Measurements from ENCODE around the gene PAM. TPM values are rescaled to one million over a fixed set of nuclear protein-coding genes. Genes with fewer than 3 reads are reported as not detected.

PAM gene
- total RNA-seq, 2 experiments from 2014 or later, result 15.1 to 16.1 TPM

- Histone ChIP-seq H3K9me3 (ENCODE audit: control insufficient read depth in 1 of 2, insufficient read depth in 1 of 2, low read length in 2 of 2) (no peaks in the 10 kb centered on the region), H3K36me3 (ENCODE audit: insufficient read depth, low read length) (no peaks in the 10 kb centered on the region), H3K4me1 (ENCODE audit: insufficient read depth, low read length) (no peaks in the 10 kb centered on the region), H3K27ac (ENCODE audit: low read depth in 1 of 2, low read length in 2 of 2) (no peak overlapping the region), H3K27me3 (ENCODE audit: control insufficient read depth in 1 of 2, insufficient read depth in 2 of 2, low read length in 2 of 2) (no peaks in the 10 kb centered on the region), H3K4me3 (ENCODE audit: low read length) (no peak overlapping the region)
- intact Hi-C loops (cut with DNase I, micrococcal nuclease), result no loop called here
- no peak overlapping the region for H3K4me3 Mint-ChIP-seq
- H3K36me3 Mint-ChIP-seq (ENCODE audit: low read depth), result no peaks in the 10 kb centered on the region
- no peaks in the 10 kb centered on the region for H3K27me3 Mint-ChIP-seq
- no peak for ATAC-seq (ENCODE audit: poor library complexity)
- no peak for DNase-seq
- TF ChIP-seq, protein P1, sequence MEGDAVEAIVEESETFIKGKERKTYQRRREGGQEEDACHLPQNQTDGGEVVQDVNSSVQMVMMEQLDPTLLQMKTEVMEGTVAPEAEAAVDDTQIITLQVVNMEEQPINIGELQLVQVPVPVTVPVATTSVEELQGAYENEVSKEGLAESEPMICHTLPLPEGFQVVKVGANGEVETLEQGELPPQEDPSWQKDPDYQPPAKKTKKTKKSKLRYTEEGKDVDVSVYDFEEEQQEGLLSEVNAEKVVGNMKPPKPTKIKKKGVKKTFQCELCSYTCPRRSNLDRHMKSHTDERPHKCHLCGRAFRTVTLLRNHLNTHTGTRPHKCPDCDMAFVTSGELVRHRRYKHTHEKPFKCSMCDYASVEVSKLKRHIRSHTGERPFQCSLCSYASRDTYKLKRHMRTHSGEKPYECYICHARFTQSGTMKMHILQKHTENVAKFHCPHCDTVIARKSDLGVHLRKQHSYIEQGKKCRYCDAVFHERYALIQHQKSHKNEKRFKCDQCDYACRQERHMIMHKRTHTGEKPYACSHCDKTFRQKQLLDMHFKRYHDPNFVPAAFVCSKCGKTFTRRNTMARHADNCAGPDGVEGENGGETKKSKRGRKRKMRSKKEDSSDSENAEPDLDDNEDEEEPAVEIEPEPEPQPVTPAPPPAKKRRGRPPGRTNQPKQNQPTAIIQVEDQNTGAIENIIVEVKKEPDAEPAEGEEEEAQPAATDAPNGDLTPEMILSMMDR (IDR thresholded peaks at IDR 0.05), result no peak
- H3K9me3 Mint-ChIP-seq, result no peaks in the 10 kb centered on the region
- peaks cover 18% of the 10 kb centered on the region for H3K4me1 Mint-ChIP-seq (ENCODE audit: low read depth)
- ChIA-PET POLR2A (no interaction called here), CTCF (no interaction called here)
- H3K27ac Mint-ChIP-seq, result no peak overlapping the region
Observed at GRCh38 chr5:102815084-102815483, 60.0 kb downstream of the PAM start.

- ChIA-PET CTCF (no interaction called here), POLR2A (no interaction called here)
- no peak for DNase-seq
- no peaks in the 10 kb centered on the region for H3K36me3 Mint-ChIP-seq (ENCODE audit: low read depth)
- H3K27ac Mint-ChIP-seq, result no peak overlapping the region
- Histone ChIP-seq H3K36me3 (ENCODE audit: insufficient read depth, low read length) (no peaks in the 10 kb centered on the region), H3K4me3 (ENCODE audit: low read length) (no peak overlapping the region), H3K27me3 (ENCODE audit: control insufficient read depth in 1 of 2, insufficient read depth in 2 of 2, low read length in 2 of 2) (no peaks in the 10 kb centered on the region), H3K27ac (ENCODE audit: low read depth in 1 of 2, low read length in 2 of 2) (no peak overlapping the region), H3K4me1 (ENCODE audit: insufficient read depth, low read length) (no peaks in the 10 kb centered on the region), H3K9me3 (ENCODE audit: control insufficient read depth in 1 of 2, insufficient read depth in 1 of 2, low read length in 2 of 2) (no peaks in the 10 kb centered on the region)
- no peaks in the 10 kb centered on the region for H3K27me3 Mint-ChIP-seq
- H3K4me1 Mint-ChIP-seq (ENCODE audit: low read depth), result peaks cover 18% of the 10 kb centered on the region
- TF ChIP-seq, protein P1 (IDR thresholded peaks at IDR 0.05), result no peak
- no peak for ATAC-seq (ENCODE audit: poor library complexity)
- H3K4me3 Mint-ChIP-seq, result no peak overlapping the region
- intact Hi-C loops (cut with DNase I, micrococcal nuclease), result no loop called here
- H3K9me3 Mint-ChIP-seq, result no peaks in the 10 kb centered on the region
Observed at GRCh38 chr5:102815540-102816332, 60.6 kb downstream of the PAM start.

DNA sequence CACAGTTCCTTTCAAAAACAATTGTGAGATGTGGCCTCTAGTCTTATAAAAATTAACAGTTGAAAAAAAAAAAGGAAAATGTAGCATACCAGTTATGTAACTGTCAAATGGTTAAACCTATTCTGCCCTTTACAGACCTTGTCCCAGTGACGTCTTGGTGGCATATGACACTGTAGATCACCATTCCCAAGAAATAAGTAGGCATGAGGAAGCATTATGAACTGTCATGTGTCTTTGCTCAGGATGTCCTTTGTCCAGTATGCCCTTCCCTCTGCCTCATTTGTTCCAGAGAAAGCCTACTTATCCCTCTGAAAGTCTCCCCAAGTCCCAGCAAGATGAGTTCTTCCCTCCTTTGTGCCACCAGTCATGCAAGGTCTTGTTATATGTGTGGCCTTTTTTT, 63.2 kb downstream of the PAM start:
- Histone ChIP-seq H3K9me3 (ENCODE audit: control insufficient read depth in 1 of 2, insufficient read depth in 1 of 2, low read length in 2 of 2) (no peaks in the 10 kb centered on the region), H3K27me3 (ENCODE audit: control insufficient read depth in 1 of 2, insufficient read depth in 2 of 2, low read length in 2 of 2) (no peaks in the 10 kb centered on the region), H3K36me3 (ENCODE audit: insufficient read depth, low read length) (no peaks in the 10 kb centered on the region), H3K4me1 (ENCODE audit: insufficient read depth, low read length) (no peaks in the 10 kb centered on the region), H3K27ac (ENCODE audit: low read depth in 1 of 2, low read length in 2 of 2) (no peak overlapping the region), H3K4me3 (ENCODE audit: low read length) (no peak overlapping the region)
- no peaks in the 10 kb centered on the region for H3K36me3 Mint-ChIP-seq (ENCODE audit: low read depth)
- H3K27ac Mint-ChIP-seq, result no peak overlapping the region
- H3K9me3 Mint-ChIP-seq, result no peaks in the 10 kb centered on the region
- no peak overlapping the region for H3K4me3 Mint-ChIP-seq
- ChIA-PET CTCF (no interaction called here), POLR2A (no interaction called here)
- TF ChIP-seq, protein P1 (IDR thresholded peaks at IDR 0.05), result no peak
- DNase-seq (no peak), ATAC-seq (ENCODE audit: poor library complexity) (no peak)
- intact Hi-C loops (cut with DNase I, micrococcal nuclease), result no loop called here
- peaks cover 18% of the 10 kb centered on the region for H3K4me1 Mint-ChIP-seq (ENCODE audit: low read depth)
- no peaks in the 10 kb centered on the region for H3K27me3 Mint-ChIP-seq

Measured in CD4-positive, alpha-beta T cell (primary cell).